ENCODE measurements around the gene PLSCR5.

- no peak for TF ChIP-seq CTCF (IDR thresholded peaks at IDR 0.05)
- no peak for TF ChIP-seq POLR2A (IDR thresholded peaks at IDR 0.05)
Measured at GRCh38 chr3:146540236-146540635, 64.9 kb downstream of the PLSCR5 start.

Data from lower leg skin (tissue), 3 donors.